ENCODE measurements around the gene LPP. TPM values are rescaled to one million over a fixed set of nuclear protein-coding genes. Genes with fewer than 3 reads are reported as not detected.

LPP gene
- total RNA-seq, 1 donor from 2014 or later, result 218 TPM

- no peak for DNase-seq (ENCODE audit: low read depth)
- Histone ChIP-seq H3K36me3 (ENCODE audit: control insufficient read depth, insufficient read depth, low read length) (no peaks in the 10 kb centered on the region), H3K4me3 (ENCODE audit: low read depth, low read length) (no peak overlapping the region), H3K27me3 (ENCODE audit: control insufficient read depth, insufficient read depth, low read length) (no peaks in the 10 kb centered on the region)
- no peak for TF ChIP-seq CTCF (IDR thresholded peaks at IDR 0.05; ENCODE audit: insufficient read depth, low read length, poor library complexity, severe bottlenecking)
Measured at GRCh38 chr3:188574885-188575284, 420.9 kb downstream of the LPP start.

GRCh38 chr3:188575501-188575900 is 421.5 kb downstream of the LPP start:
- H3K4me3 ChIP-seq (ENCODE audit: low read depth, low read length), result no peak overlapping the region
- no peak for TF ChIP-seq CTCF (IDR thresholded peaks at IDR 0.05; ENCODE audit: insufficient read depth, low read length, poor library complexity, severe bottlenecking)
- H3K27me3 ChIP-seq (ENCODE audit: control insufficient read depth, insufficient read depth, low read length), result no peaks in the 10 kb centered on the region
- H3K36me3 ChIP-seq (ENCODE audit: control insufficient read depth, insufficient read depth, low read length), result no peaks in the 10 kb centered on the region
- no peak for DNase-seq (ENCODE audit: low read depth)

- no peak for DNase-seq (ENCODE audit: low read depth)
- Histone ChIP-seq H3K4me3 (ENCODE audit: low read depth, low read length) (no peak overlapping the region), H3K27me3 (ENCODE audit: control insufficient read depth, insufficient read depth, low read length) (no peaks in the 10 kb centered on the region), H3K36me3 (ENCODE audit: control insufficient read depth, insufficient read depth, low read length) (no peaks in the 10 kb centered on the region)
- no peak for TF ChIP-seq CTCF (IDR thresholded peaks at IDR 0.05; ENCODE audit: insufficient read depth, low read length, poor library complexity, severe bottlenecking)
Measured at GRCh38 chr3:188577539-188577938, 423.6 kb downstream of the LPP start.

GRCh38 chr3:188578576-188579363 is 424.8 kb downstream of the LPP start:
- no peaks in the 10 kb centered on the region for H3K27me3 ChIP-seq (ENCODE audit: control insufficient read depth, insufficient read depth, low read length)
- no peak for TF ChIP-seq CTCF (IDR thresholded peaks at IDR 0.05; ENCODE audit: insufficient read depth, low read length, poor library complexity, severe bottlenecking)
- DNase-seq (ENCODE audit: low read depth), result no peak
- H3K4me3 ChIP-seq (ENCODE audit: low read depth, low read length), result no peak overlapping the region
- H3K36me3 ChIP-seq (ENCODE audit: control insufficient read depth, insufficient read depth, low read length), result no peaks in the 10 kb centered on the region

- H3K4me3 ChIP-seq (ENCODE audit: low read depth, low read length), result no peak overlapping the region
- no peak for DNase-seq (ENCODE audit: low read depth)
- no peaks in the 10 kb centered on the region for H3K27me3 ChIP-seq (ENCODE audit: control insufficient read depth, insufficient read depth, low read length)
- no peak for TF ChIP-seq CTCF (IDR thresholded peaks at IDR 0.05; ENCODE audit: insufficient read depth, low read length, poor library complexity, severe bottlenecking)
- no peaks in the 10 kb centered on the region for H3K36me3 ChIP-seq (ENCODE audit: control insufficient read depth, insufficient read depth, low read length)
Measured at GRCh38 chr3:188580223-188580622, 426.3 kb downstream of the LPP start.

GRCh38 chr3:188580659-188581058 is 426.7 kb downstream of the LPP start:
- no peak overlapping the region for H3K4me3 ChIP-seq (ENCODE audit: low read depth, low read length)
- TF ChIP-seq CTCF (IDR thresholded peaks at IDR 0.05; ENCODE audit: insufficient read depth, low read length, poor library complexity, severe bottlenecking), result no peak
- H3K27me3 ChIP-seq (ENCODE audit: control insufficient read depth, insufficient read depth, low read length), result no peaks in the 10 kb centered on the region
- no peak for DNase-seq (ENCODE audit: low read depth)
- no peaks in the 10 kb centered on the region for H3K36me3 ChIP-seq (ENCODE audit: control insufficient read depth, insufficient read depth, low read length)

Data from kidney epithelial cell (primary cell).